Body of pancreas (tissue), 4 donors: ENCODE data around the gene KANSL2. TPM values are rescaled to one million over a fixed set of nuclear protein-coding genes. Genes with fewer than 3 reads are reported as not detected.
"Not testable (repeated sequence)": the region's sequence is repeated elsewhere in the genome, so short reads cannot be mapped to it uniquely, and the experiment has no call there.

Source experiments
- ATAC-seq: fragments of 150-250 bp; one replicate; pipeline ENCODE4 v1.9.1; 2016
- DNase-seq, 4 donors: peaks; one replicate each; pipeline ENCODE4 v3.0.0-alpha.2; 2019
- H3K27ac ChIP-seq, 4 donors: fragments of 200-600 bp; sonication (generic); 1 replicate in 3 of 4; 2 replicates in 1 of 4; pipeline versions ENCODE4 v1.5.1 to v1.6.1; 2016 to 2019; ENCODE audit warnings: mild to moderate bottlenecking in 1 of 4, mixed read lengths in 1 of 4, moderate library complexity in 1 of 4
- H3K27me3 ChIP-seq, 2 donors: fragments of 200-600 bp; sonication (generic); one replicate each; pipeline ENCODE4 v1.6.0; 2016; ENCODE audit warnings: mild to moderate bottlenecking in 1 of 2
- H3K36me3 ChIP-seq, 2 donors: fragments of 200-600 bp; sonication (generic); replicated peaks in 1 of 2; 2 replicates each; pipeline ENCODE4 v1.5.1; 2016; ENCODE audit warnings: low read depth in 2 of 2; ENCODE audit not compliant: insufficient read depth in 1 of 2
- H3K4me1 ChIP-seq: fragments of 200-600 bp; sonication (generic); one replicate; pipeline ENCODE4 v1.6.0; 2016
- H3K4me3 ChIP-seq, 2 donors: fragments of 200-600 bp; sonication (generic); 1 replicate in 1 of 2; 2 replicates in 1 of 2; pipeline ENCODE4 v1.5.1; 2016 to 2019
- H3K9me3 ChIP-seq, 3 donors: fragments of 200-600 bp; sonication (generic); 1 replicate in 2 of 3; 2 replicates in 1 of 3; pipeline ENCODE4 v1.5.1; 2016
- CTCF ChIP-seq, 7 experiments: fragments of 450-650 bp in 4 of 7; fragments of 200-600 bp in 3 of 7; sonication (generic) in 3 of 7; IDR thresholded peaks; one replicate each; pipeline ENCODE4 v1.5.1; 2016 to 2019; ENCODE audit warnings: antibody characterized with exemption in 7 of 7
- POLR2A ChIP-seq, 3 donors: fragments of 450-650 bp; IDR thresholded peaks; one replicate each; pipeline ENCODE4 v1.6.1; 2016; ENCODE audit warnings: antibody characterized with exemption in 3 of 3, mild to moderate bottlenecking in 2 of 3
- WGBS, 2 donors: methylation state at CpG; one replicate each; pipeline ENCODE4 v1.1.5; 2017; 5-methylcytosine and 5-hydroxymethylcytosine counted together
- intact Hi-C: fragments of 100-400 bp; cut with DNase I; formaldehyde crosslinking; loops from one replicate; pipeline ENCODE4 v1.15.1; 2023
- total RNA-seq, 2 donors: library from RNA; depleted of rRNA; stranded (reverse); fragments of >200 nt; gene quantifications; one replicate each; pipeline ENCODE4 v1.1.0, GENCODE V29; 2016

Gene KANSL2
- total RNA-seq, 2 donors from 2014 or later = 19.1 to 20.0 TPM

DNA sequence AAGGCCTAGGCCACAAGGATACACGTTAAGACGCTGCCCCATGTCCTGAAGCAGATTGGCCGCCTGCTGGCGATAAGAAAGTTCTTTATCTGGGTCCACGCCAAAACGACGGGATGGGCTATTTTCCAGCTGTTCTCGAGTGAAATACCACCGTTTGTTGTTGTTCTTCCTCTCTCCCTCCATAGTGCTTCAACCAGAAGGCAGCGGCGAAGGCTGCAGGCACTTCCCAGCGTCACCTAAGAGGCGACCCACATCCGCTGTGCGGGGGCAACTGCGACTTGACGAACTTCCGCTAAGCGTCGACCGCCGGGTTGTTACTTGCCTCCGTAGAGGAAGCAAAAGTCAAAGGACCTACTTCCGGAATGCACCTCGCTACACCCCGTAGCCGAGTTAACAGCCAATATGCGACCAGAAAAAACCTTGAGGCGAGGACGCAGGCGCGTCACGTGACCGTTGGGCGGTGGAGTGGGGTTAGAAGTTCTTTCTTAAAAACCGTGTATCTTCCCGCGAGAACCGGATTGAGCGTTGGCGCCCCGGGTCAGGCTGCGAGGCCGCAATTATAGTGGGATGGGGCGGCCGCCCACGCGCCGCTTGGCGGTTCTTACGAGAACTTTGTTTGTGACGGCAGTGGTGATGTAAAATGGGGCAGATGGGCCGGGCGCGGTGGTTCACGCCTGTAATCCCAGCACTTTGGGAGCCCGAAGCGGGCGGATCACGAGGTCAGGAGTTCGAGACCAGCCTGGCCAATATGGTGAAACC, 34.6 kb upstream of the KANSL2 start, which contains the start of gene CCNT1:
CCNT1 (minus strand) TSS at position 215 of the 759 bp plus-strand sequence; CDS start at position 183, 32 bp downstream.
- 0 to 1% methylated on average over 21 to 61 of the region's 61 CpGs for WGBS, 2 donors

DNA sequence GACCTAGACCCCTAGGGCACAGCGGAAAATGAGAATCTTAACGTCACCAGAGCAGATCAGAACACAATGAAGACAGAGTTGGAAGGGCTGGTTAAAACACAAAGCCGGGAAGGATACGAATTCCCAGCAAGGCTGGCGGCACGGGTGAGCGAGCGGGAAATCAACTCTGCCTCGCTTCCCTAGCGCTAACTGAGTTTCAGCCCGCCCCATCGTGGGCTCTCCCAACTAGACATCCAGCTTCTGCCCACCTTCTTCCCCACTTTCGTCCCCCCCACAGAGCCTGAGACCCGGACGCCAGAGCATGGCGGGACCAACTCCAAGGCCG, 34.1 kb upstream of the KANSL2 start:
- no peak for ATAC-seq

More for the DNA sequence above, 34.6 kb upstream of the KANSL2 start, which contains the start of gene CCNT1:
- Histone ChIP-seq H3K27ac (peak within 1 kb of the TSS; percentile 84 to 97 (median 92)), H3K4me3 (peak within 1 kb of the TSS; percentile 46 to 76), H3K4me1 (peaks cover 33% of the 10 kb centered on the region), H3K36me3 (peaks cover 0 to 3% of the 10 kb centered on the region in 2 donors), H3K27me3 (no peaks in the 10 kb centered on the region), H3K9me3 (no peaks in the 10 kb centered on the region)
- ATAC-seq = peak; percentile 98
- DNase-seq = peak; percentile 98 to 99 (median 98)
- intact Hi-C loops = no loop called here
- TF ChIP-seq CTCF (IDR thresholded peaks at IDR 0.05) (peak in 4 of 7 experiments; percentile 42 to 62 (median 54)), POLR2A (IDR thresholded peaks at IDR 0.05) (peak; percentile 53 to 93 (median 93))

GRCh38 chr12:48712209-48712608, 30.2 kb upstream of the KANSL2 start:
- DNase-seq = no peak
- Histone ChIP-seq H3K4me1 (peaks cover 30% of the 10 kb centered on the region), H3K27me3 (no peaks in the 10 kb centered on the region), H3K27ac (no peak overlapping the region), H3K4me3 (no peak overlapping the region), H3K9me3 (no peaks in the 10 kb centered on the region), H3K36me3 (peaks cover 0 to 3% of the 10 kb centered on the region in 2 donors)
- no peak for ATAC-seq
- TF ChIP-seq CTCF (IDR thresholded peaks at IDR 0.05) (no peak), POLR2A (IDR thresholded peaks at IDR 0.05) (no peak)
- WGBS, 2 donors = 95 to 97% methylated on average over 10 of the region's 10 CpGs
- intact Hi-C loops = no loop called here

More for the DNA sequence above, 34.1 kb upstream of the KANSL2 start:
- intact Hi-C loops = no loop called here
- no peak for TF ChIP-seq CTCF (IDR thresholded peaks at IDR 0.05)
- TF ChIP-seq POLR2A (IDR thresholded peaks at IDR 0.05) = no peak
- DNase-seq = no peak
- H3K36me3 ChIP-seq = peaks cover 0 to 3% of the 10 kb centered on the region in 2 donors
- WGBS, 2 donors = 0% methylated on average over 15 to 17 of the region's 17 CpGs
- H3K27me3 ChIP-seq = no peaks in the 10 kb centered on the region
- peak overlapping the region; percentile 46 to 76 for H3K4me3 ChIP-seq
- peaks cover 33% of the 10 kb centered on the region for H3K4me1 ChIP-seq
- H3K9me3 ChIP-seq = no peaks in the 10 kb centered on the region
- H3K27ac ChIP-seq = peak overlapping the region; percentile 82 to 97 (median 92)

GRCh38 chr12:48698822-48699221, 16.8 kb upstream of the KANSL2 start:
- ATAC-seq, H3K27me3 ChIP-seq, H3K27ac ChIP-seq, intact Hi-C loops, H3K9me3 ChIP-seq, H3K4me3 ChIP-seq, DNase-seq, H3K4me1 ChIP-seq: not testable (repeated sequence)
- 95 to 96% methylated on average over 7 of the region's 7 CpGs for WGBS, 2 donors
- H3K36me3 ChIP-seq = peaks cover 0 to 26% of the 10 kb centered on the region in 2 donors

GRCh38 chr12:48696626-48697025, 14.6 kb upstream of the KANSL2 start:
- Histone ChIP-seq H3K9me3 (no peaks in the 10 kb centered on the region), H3K4me1 (no peaks in the 10 kb centered on the region), H3K27ac (no peak overlapping the region), H3K4me3 (no peak overlapping the region), H3K36me3 (peaks cover 7 to 37% of the 10 kb centered on the region in 2 donors), H3K27me3 (no peaks in the 10 kb centered on the region)
- no peak for TF ChIP-seq CTCF (IDR thresholded peaks at IDR 0.05)
- no peak for TF ChIP-seq POLR2A (IDR thresholded peaks at IDR 0.05)
- DNase-seq (no peak), ATAC-seq (no peak)
- intact Hi-C loops = no loop called here
- WGBS, 2 donors = 87 to 93% methylated on average over 5 of the region's 5 CpGs
